RCC 7860 (cell line): ENCODE results near the gene MROH8.

Experiments
- DNase-seq: peaks from one replicate; pipeline ENCODE4 v3.0.0-alpha.2; 2015; ENCODE audit warnings: low spot score
- FAIRE-seq: peaks from 2 replicates; lab custom pipeline; 2012; peaks lifted over from hg19 to GRCh38; lab: Jason Lieb, UNC

The MROH8 gene

DNA sequence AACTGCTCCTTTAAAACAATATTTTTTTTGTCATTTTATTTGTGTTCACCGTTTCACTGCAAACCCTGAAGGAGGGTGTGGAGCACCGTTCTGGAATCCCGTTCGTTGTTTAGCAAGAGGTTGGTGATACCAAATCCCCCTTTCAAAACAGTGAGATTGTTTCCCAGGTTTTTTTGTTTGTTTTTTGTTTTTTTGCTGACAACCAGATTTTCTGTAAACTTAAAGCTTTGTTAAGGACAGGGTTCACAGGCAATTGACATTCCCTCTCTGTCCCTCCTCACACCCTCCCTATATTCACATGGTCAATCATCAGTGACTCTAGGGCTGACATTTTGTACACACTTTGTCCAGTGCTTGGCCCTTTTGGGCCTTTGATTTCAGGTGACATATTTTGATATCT, 21.0 kb upstream of the MROH8 start:
- FAIRE-seq (no peak), DNase-seq (no peak)

DNA sequence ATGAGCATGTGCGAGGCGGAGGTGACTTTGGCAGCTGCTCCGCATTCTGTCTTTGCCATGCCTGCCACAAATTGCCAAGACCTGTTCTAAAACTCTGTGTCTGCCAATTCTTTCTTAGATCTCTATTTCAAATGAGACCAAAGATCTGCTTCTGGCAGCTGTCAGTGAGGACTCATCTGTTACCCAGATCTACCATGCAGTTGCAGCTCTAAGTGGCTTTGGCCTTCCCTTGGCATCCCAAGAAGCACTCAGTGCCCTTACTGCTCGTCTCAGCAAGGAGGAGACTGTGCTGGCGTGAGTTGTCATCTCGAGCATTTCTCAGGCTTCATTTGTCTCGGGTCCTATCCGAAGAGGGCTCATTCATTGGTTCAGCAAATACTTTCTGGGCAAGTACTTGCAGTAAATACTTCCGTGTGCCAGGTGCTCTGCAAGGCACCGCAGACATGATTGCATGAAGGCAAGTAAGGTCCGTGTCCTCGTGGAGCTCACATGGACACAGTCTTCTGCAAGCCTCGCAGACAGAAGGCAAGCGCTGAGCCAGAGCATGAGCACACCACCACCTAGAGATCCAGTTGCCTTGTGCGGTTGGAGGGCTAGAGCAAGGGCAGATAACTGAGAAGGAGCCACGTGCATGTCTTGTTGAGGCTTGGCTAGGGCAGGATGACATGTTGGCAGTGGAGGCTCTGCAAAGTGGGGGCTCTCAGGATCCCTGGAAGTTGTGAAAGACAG, 19.7 kb upstream of the MROH8 start:
- DNase-seq, result no peak
- no peak for FAIRE-seq

- DNase-seq (no peak), FAIRE-seq (no peak)
These were observed 15.5 kb upstream of the MROH8 start for GRCh38 chr20:37194621-37195417.

- FAIRE-seq, result no peak
- no peak for DNase-seq
These were observed 14.5 kb upstream of the MROH8 start for GRCh38 chr20:37193821-37194220.

DNA sequence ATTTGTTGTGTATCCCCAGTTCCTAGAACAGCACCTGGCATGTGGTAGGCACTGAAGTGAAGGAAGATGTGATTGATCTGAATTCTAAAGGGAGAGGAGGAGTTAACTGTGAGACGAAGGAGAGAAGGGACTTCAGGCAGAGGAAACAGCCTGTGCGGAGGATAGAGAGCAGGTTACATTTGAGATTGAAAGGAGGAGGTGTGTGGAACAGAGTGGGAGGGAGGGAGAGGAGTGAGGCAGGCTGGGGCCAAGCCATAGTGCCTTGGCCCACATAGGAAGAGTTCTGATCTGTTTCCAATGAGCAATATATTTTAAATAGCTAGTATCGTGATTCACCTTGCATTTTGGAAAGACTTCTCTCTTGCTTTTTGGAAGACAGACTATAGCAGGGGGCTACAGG, 13.9 kb upstream of the MROH8 start:
- FAIRE-seq, result no peak
- no peak for DNase-seq

- FAIRE-seq, result peak; percentile 66
These were observed 12.9 kb upstream of the MROH8 start for GRCh38 chr20:37192137-37192854.

GRCh38 chr20:37190354-37191112, 11.2 kb upstream of the MROH8 start:
- FAIRE-seq, result no peak
- no peak for DNase-seq

More at GRCh38 chr20:37192137-37192854, 12.9 kb upstream of the MROH8 start:
- DNase-seq, result peak; percentile 67

- FAIRE-seq (no peak), DNase-seq (no peak)
These were observed 10.2 kb upstream of the MROH8 start for GRCh38 chr20:37189416-37190016.

DNA sequence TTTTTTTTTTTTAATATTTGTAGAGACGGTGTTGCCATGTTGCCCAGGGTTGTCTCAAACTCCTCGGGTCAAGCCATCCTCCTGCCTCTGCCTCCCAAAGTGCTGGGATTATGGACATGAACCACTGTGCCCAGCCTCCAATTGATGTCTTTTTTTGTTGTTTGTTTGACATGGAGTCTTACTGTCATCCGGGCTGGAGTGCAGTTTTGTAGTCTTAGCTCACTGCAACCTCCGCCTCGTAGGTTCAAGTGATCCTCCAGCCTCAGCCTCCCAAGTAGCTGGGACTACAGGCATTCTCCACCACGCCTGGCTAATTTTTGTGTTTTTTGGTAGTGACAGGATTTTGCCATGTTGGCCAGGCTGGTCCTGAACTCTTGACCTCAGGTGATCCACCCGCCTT, 9.4 kb upstream of the MROH8 start:
- DNase-seq (no peak), FAIRE-seq (no peak)

DNA sequence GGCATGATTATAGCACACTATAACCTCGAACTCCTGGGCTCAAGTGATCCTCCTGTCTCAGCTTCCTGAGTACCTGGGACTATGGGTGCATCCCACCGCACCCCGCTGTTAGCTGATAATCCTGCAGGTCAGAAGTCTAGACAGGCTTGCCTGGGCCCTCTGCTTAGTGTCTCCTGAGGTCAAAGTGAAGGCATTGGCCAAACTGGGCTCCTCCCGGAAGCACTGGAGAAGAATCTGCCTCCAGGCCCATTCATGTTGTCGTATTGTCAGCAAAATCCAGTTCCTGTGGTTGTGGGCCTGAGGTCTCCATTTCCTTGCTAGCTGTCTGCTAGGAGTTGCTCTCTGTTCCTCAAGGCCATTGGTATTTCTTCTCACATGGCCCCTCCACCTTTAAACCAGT, 6.3 kb upstream of the MROH8 start:
- no peak for DNase-seq
- FAIRE-seq, result no peak

- DNase-seq, result peak; percentile 66
- FAIRE-seq, result peak; percentile 83
These were observed 556 bp upstream of the MROH8 start for GRCh38 chr20:37179683-37180524.

DNA sequence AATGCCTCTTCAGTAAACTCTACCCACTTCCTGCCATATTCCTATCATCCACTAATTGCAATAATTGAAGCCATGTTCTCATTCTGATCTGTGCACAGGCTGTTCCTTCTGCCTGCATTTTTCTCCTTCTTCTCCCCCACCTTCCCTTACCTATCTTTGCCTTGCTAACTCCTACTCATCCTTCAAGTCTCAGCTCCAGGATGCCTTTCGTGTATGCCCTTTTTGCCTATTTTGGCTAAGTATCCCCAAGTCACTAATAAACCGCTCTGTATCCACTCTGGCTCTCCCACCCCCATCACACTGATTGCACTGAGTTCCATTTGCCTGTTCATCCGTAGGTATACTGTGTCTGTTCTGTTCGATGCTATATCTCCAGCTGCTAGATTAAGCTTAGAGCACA, 6.5 kb downstream of the MROH8 start:
- FAIRE-seq (no peak), DNase-seq (no peak)

DNA sequence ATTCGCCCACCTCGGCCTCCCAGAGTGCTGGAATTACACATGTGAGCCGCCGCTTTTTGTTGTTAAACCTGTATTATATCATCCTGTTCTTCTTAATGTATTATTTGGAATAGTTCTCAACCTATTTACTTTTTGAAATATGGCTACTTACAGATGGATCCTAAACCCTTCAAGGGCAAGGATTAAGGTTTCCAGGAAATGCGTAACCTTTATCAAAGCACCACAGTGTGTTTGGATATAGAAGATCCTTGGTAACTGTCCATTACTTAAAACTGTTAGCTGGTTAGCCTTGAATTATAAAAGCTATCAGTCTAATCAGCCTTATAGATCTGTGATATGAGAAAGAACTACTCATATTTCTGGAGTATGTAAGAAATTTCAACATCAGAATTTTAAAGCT, 12.5 kb downstream of the MROH8 start:
- DNase-seq, result no peak
- no peak for FAIRE-seq

DNA sequence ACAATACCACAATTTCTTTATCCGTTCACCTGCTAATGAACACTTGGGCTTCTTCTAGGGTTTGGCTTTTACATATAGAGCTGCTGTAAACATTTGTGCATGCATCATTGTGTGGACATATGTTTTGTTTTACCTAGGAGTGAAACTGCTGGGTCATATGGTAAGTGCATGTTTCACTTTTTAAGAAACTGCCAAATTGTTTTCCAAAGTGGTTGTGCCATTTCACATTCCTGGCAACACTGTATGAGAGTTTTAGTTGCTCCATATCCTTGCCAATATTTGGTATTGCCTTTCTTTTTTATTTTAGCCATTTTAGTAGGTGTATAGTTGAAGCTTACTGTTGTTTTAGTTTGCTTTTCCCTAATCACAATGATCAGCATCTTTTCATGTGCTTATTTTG, 14.3 kb downstream of the MROH8 start:
- FAIRE-seq, result no peak
- no peak for DNase-seq

- FAIRE-seq (no peak), DNase-seq (no peak)
These were observed 15.4 kb downstream of the MROH8 start for GRCh38 chr20:37163832-37164554.

- FAIRE-seq (no peak), DNase-seq (no peak)
These were observed 16.7 kb downstream of the MROH8 start for GRCh38 chr20:37162646-37163045.

DNA sequence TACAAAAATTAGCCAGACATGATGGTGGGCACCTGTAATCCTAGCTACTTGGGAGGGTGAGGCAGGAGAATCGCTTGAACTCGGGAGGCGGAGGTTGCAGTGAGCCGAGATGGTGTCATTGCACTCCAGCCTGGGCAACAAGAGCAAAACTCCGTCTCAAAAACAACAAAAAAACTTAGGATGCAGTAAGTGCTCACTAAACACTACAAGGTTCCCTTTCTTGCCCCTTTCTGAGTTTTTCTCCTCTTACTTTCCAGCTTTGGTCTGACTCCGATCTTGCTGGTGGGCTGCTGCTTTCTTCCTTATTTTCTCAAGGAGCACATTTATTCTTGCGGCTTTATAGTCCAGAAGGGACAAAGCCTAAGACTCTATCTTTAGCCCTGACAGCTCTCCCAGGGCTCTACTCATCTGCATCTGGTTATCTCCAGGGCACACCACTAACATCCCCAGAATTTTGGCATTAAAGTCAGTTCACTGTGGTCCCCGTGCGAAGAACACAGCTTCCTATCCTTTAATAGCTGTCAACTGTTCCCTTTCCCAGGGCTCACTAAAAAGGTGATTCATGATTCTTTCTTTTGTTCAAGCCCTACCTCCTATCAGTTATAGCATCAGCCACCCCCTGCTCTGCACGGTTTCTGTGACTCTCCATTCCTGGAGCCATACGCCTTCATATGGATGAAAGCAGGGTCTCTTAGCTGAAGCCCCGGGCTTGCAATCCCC, 17.4 kb downstream of the MROH8 start:
- no peak for FAIRE-seq

GRCh38 chr20:37160683-37161082, 18.7 kb downstream of the MROH8 start:
- no peak for FAIRE-seq
- DNase-seq, result no peak

More for the DNA sequence above, 17.4 kb downstream of the MROH8 start:
- no peak for DNase-seq
